ENCODE measurements around the gene PRXL2C.
"Not testable (repeated sequence)": the region's sequence is repeated elsewhere in the genome, so short reads cannot be mapped to it uniquely, and the experiment has no call there.

The PRXL2C gene

DNA sequence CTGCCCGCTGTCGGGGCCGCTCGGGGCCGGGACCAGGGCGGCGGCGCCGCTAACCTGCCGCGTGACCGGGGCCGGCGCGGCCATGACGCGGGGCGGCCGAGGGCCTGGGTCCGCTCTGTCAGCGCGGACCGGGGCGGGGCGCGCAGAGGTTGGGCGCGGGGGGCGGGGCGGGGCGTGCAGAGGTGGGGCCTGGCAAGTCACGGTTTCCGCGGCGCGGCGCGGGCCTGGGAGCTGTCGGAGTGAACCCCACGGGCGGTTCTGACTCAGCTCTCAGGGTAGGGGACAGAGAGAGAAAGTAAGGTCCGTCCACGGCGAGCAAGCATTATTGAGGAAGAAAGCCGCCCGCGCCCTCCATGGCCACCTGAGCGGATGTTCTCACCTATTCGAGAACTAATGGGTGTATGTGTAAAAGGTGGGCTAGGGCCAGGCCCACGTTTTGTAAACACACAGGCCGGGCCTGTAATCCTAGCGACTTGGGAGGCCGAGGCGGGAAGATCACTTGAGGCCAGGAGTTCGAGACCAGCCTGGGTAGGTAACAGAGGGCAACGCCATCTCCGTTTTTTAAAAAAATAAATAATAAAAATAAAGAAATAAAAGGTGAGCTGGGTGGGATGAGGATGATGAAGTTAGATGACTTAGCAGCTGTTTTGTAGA is at the start of gene PRXL2C:
PRXL2C (minus strand) TSS at position 120 of the 654 bp plus-strand sequence; CDS start at position 84, 36 bp downstream.
- H3K36me3 Mint-ChIP-seq (ENCODE audit: low read depth), result peaks cover 42% of the 10 kb centered on the region
- intact Hi-C loops (cut with micrococcal nuclease), result loop anchor here (2.0 to 10.0 kb wide), 4 partner anchors 37 to 781 kb away; partner anchors contain the start of genes CDC14B, ERCC6L2, HABP4 and ZNF367
- H3K4me3 Mint-ChIP-seq, result peak within 1 kb of the TSS; percentile 90
- no peaks in the 10 kb centered on the region for H3K9me3 Mint-ChIP-seq
- H3K4me1 Mint-ChIP-seq (ENCODE audit: low read depth), result peaks cover 45% of the 10 kb centered on the region
- peak within 1 kb of the TSS; percentile 97 for H3K27ac Mint-ChIP-seq
- no peaks in the 10 kb centered on the region for H3K27me3 Mint-ChIP-seq

DNA sequence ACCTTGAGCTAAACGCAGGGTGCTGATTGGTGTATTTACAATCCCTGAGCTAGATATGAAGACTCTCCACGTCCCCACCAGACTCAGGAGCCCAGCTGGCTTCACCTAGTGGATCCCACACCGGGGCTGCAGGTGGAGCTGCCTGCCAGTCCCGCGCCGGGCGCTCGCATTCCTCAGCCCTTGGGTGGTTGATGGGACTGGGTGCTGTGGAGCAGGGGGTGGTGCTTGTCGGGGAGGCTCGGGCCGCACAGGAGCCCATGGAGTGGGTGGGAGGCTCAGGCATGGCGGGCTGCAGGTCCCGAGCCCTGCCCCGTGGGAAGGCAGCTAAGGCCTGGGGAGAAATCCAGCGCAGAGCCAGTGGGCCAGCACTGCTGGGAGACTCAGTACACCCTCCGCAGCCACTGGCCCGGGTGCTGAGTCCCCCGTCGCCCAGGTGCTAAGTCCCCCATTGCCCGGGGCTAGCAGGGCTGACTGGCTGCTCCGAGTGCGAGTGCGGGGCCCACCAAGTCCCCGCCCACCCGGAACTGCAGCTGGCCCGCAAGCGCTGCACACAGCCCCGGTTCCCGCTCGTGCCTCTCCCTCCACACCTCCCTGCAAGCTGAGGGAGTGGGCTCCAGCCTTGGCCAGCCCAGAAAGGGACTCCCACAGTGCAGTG is 45.7 kb upstream of the PRXL2C start:
- H3K27ac Mint-ChIP-seq; H3K4me3 Mint-ChIP-seq; H3K4me1 Mint-ChIP-seq (ENCODE audit: low read depth); H3K27me3 Mint-ChIP-seq; intact Hi-C loops (cut with micrococcal nuclease); H3K36me3 Mint-ChIP-seq (ENCODE audit: low read depth): not testable (repeated sequence)
- H3K9me3 Mint-ChIP-seq, result peaks cover 66% of the 10 kb centered on the region

DNA sequence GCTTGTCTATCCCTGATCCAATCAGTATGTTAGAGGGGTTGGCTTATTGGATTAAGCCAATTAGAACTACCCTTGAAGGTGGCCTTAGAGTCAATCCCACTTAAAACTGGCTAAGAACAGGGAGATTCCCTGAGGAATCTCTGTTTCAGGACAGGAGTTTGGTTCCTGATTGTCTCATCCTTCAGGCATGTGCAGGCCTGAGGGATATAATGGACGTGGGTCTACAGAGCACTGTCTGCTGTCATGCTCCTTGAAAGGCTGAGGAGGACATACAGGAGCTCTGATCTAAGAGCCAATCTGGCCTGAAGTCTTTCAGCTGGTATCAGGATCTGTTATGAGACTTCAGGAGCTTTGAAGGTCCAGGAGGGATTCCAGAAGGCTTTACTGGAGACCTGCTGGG is 36.2 kb upstream of the PRXL2C start:
- Mint-ChIP-seq H3K27me3 (peaks cover 8% of the 10 kb centered on the region), H3K4me1 (ENCODE audit: low read depth) (peaks cover 5% of the 10 kb centered on the region), H3K9me3 (peaks cover 15% of the 10 kb centered on the region), H3K27ac (no peak overlapping the region), H3K36me3 (ENCODE audit: low read depth) (no peaks in the 10 kb centered on the region), H3K4me3 (no peak overlapping the region)
- intact Hi-C loops (cut with micrococcal nuclease), result no loop called here

- H3K27ac Mint-ChIP-seq, result no peak overlapping the region
- intact Hi-C loops (cut with micrococcal nuclease), result no loop called here
- no peaks in the 10 kb centered on the region for H3K36me3 Mint-ChIP-seq (ENCODE audit: low read depth)
- H3K27me3 Mint-ChIP-seq, result peaks cover 8% of the 10 kb centered on the region
- H3K9me3 Mint-ChIP-seq, result peaks cover 14% of the 10 kb centered on the region
- peaks cover 5% of the 10 kb centered on the region for H3K4me1 Mint-ChIP-seq (ENCODE audit: low read depth)
- H3K4me3 Mint-ChIP-seq, result no peak overlapping the region
These were observed 33.8 kb upstream of the PRXL2C start for GRCh38 chr9:96688745-96689464.

GRCh38 chr9:96688187-96688586 is 33.1 kb upstream of the PRXL2C start:
- Mint-ChIP-seq H3K27me3 (peaks cover 8% of the 10 kb centered on the region), H3K4me1 (ENCODE audit: low read depth) (peaks cover 5% of the 10 kb centered on the region), H3K9me3 (peaks cover 14% of the 10 kb centered on the region), H3K4me3 (no peak overlapping the region), H3K36me3 (ENCODE audit: low read depth) (no peaks in the 10 kb centered on the region), H3K27ac (no peak overlapping the region)
- intact Hi-C loops (cut with micrococcal nuclease), result no loop called here

GRCh38 chr9:96686638-96687335 is 31.7 kb upstream of the PRXL2C start:
- Mint-ChIP-seq H3K27me3 (peaks cover 8% of the 10 kb centered on the region), H3K9me3 (peaks cover 7% of the 10 kb centered on the region), H3K4me3 (peak overlapping the region; percentile 76), H3K36me3 (ENCODE audit: low read depth) (no peaks in the 10 kb centered on the region), H3K4me1 (ENCODE audit: low read depth) (peaks cover 5% of the 10 kb centered on the region), H3K27ac (peak overlapping the region; percentile 50)
- intact Hi-C loops (cut with micrococcal nuclease), result no loop called here

DNA sequence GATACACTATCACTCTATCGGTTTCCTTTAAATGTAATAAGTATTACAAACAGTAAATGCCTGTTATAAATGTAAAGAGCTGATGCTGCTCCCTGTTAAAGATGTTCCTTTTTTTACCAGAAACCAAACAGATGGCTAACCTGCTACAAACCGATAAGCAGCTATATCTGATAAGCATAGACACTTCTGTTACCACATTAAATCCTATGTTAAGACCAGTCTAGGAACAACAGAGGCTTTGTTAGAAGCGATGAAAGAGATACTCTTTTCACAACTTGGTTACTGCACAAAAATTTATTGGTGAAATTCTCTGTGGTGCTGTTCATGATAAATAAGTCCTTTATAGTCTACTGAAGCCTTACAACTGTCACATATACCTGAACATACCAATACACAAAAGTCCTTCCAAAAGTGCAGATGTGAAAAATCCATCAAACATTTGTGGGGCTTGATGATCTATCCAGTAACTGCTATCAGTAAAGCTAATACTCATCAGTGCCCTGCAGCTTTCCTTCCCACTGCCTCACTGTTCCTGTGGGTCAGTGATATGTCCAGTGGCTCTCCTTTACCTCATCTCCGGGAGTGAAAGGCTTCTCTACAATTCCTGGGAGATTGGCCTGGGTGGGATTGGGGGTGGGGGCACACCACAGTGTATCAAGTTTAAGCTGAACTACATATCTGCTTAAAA is 25.8 kb upstream of the PRXL2C start:
- Mint-ChIP-seq H3K4me1 (ENCODE audit: low read depth) (no peaks in the 10 kb centered on the region), H3K27ac (no peak overlapping the region), H3K9me3 (no peaks in the 10 kb centered on the region), H3K36me3 (ENCODE audit: low read depth) (no peaks in the 10 kb centered on the region), H3K27me3 (peaks cover 1% of the 10 kb centered on the region), H3K4me3 (no peak overlapping the region)
- intact Hi-C loops (cut with micrococcal nuclease), result no loop called here

DNA sequence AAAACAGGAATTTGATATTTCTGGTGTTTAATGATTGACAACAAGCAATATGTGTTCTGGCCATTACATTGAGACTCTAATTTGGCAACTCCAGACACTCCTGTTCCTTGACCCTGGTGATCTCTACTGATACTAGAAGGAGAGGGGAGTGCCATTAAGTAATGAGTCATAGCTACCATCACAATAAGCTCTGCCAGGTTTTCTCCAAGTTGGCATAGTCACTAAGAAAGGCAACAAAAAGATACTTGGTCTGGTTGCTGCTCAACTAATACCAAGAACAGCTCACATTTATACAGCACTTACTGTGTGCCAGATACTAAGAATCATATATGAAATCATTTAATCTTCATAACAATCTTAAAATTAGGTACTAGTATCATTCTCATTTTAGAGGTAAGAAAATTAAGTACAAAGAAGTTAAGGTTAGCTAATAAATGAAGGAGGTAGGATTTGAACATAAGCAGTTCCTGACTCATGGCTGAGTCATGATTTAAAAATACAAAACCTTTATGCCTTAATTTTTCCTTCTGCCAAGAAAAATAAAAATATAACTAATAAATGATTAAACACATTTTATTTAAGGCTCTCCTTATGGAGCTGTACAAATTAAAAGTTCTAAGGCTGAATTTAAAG is 19.9 kb upstream of the PRXL2C start:
- Mint-ChIP-seq H3K4me1 (ENCODE audit: low read depth) (no peaks in the 10 kb centered on the region), H3K4me3 (no peak overlapping the region), H3K27ac (no peak overlapping the region), H3K36me3 (ENCODE audit: low read depth) (no peaks in the 10 kb centered on the region), H3K9me3 (peaks cover 10% of the 10 kb centered on the region), H3K27me3 (peaks cover 1% of the 10 kb centered on the region)
- intact Hi-C loops (cut with micrococcal nuclease), result no loop called here

- H3K9me3 Mint-ChIP-seq; H3K27me3 Mint-ChIP-seq; H3K4me3 Mint-ChIP-seq; H3K36me3 Mint-ChIP-seq (ENCODE audit: low read depth); H3K4me1 Mint-ChIP-seq (ENCODE audit: low read depth); H3K27ac Mint-ChIP-seq; intact Hi-C loops (cut with micrococcal nuclease): not testable (repeated sequence)
These were observed 18.7 kb upstream of the PRXL2C start for GRCh38 chr9:96673786-96674185.

- Mint-ChIP-seq H3K9me3 (peaks cover 10% of the 10 kb centered on the region), H3K4me1 (ENCODE audit: low read depth) (no peaks in the 10 kb centered on the region), H3K27ac (no peak overlapping the region), H3K27me3 (peaks cover 1% of the 10 kb centered on the region), H3K4me3 (no peak overlapping the region), H3K36me3 (ENCODE audit: low read depth) (no peaks in the 10 kb centered on the region)
- intact Hi-C loops (cut with micrococcal nuclease), result loop anchor here (5.0 kb wide), 3 partner anchors 227 to 437 kb away; no protein-coding TSS in a partner anchor
These were observed 13.9 kb upstream of the PRXL2C start for GRCh38 chr9:96668868-96669534.

- Mint-ChIP-seq H3K9me3 (no peaks in the 10 kb centered on the region), H3K4me1 (ENCODE audit: low read depth) (no peaks in the 10 kb centered on the region), H3K4me3 (no peak overlapping the region), H3K36me3 (ENCODE audit: low read depth) (no peaks in the 10 kb centered on the region), H3K27ac (no peak overlapping the region), H3K27me3 (peaks cover 1% of the 10 kb centered on the region)
- intact Hi-C loops (cut with micrococcal nuclease), result loop anchor here (5.0 kb wide), 3 partner anchors 225 to 435 kb away; no protein-coding TSS in a partner anchor
These were observed 12.2 kb upstream of the PRXL2C start for GRCh38 chr9:96667363-96667728.

DNA sequence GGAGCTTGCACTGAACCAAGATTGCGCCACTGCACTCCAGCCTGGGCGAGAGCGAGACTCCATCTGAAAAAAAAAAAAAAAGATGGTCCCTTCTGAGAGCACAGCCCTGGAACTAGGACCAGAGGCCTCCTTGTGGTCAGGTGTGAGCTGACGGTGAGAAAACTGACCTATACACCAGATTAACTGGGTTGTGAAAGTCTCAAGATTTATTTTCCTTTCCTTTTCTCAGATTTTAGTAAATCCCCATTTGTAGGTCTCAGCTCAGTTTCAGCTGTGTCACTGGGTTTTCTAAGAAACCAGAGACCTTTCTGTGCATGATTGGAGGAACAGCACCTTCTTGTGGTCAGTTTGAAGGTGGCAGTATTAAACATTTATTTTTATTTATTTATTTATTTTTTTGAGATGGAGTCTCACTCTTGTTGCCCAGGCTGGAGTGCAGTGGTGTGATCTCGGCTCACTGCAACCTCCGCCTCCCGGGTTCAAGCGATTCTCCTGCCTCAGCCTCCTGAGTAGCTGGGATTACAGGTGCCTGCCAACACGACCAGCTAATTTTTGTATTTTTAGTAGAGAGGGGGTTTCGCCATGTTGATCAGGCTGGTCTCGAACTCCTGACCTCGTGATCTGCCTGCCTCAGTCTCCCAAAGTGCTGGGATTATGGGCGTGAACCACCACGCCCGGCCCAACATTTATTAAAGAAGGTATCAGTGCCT is 11.7 kb upstream of the PRXL2C start:
- not testable (repeated sequence) for H3K4me3 Mint-ChIP-seq; H3K36me3 Mint-ChIP-seq (ENCODE audit: low read depth)

More for the DNA sequence above, 11.7 kb upstream of the PRXL2C start:
- H3K27me3 Mint-ChIP-seq; H3K9me3 Mint-ChIP-seq; H3K4me1 Mint-ChIP-seq (ENCODE audit: low read depth): not testable (repeated sequence)
- peak overlapping the region; percentile 55 for H3K27ac Mint-ChIP-seq
- intact Hi-C loops (cut with micrococcal nuclease), result loop anchor here (5.0 kb wide), 3 partner anchors 225 to 435 kb away; no protein-coding TSS in a partner anchor
